DMS153 (cell line): Measurements from ENCODE around the gene KDR.

ENCODE experiments used
- DNase-seq: peaks from one replicate; lab custom pipeline; 2025; lab: John Stamatoyannopoulos, UW

KDR gene

DNA sequence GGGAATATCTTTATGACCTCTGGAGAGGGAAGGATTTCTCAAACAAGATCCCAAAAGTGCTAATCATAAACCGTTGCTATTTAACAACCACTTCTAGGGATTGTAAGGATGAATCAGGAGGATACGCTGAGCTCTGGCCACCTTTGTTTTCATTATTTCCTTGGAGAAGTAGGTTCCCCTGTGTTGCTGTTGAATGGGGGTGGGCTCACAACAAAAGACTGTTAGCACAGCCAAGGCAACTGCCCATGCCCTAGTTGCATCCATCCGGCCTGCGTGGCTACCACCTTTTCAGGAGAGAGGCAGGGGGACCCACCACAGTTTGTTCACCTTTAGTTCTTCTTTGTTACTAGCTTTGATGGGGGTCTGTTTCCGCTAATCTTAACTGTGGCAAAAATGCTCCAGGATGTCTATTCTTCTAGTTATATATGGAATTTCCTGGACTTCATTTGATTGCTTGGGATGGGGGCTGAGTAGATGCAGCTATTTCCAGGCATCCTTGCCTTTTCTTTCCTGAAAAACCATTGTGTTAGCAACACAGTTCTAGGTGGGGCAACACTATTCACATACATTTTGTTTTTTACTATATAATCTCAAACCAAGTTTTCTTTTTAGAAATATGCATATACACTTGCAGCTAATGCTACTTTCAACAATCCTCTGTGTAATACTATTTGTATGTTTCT is 95.4 kb downstream of the KDR start:
- DNase-seq: no peak

GRCh38 chr4:55029321-55029720 is 96.1 kb downstream of the KDR start:
- no peak for DNase-seq
